ENCODE measurements around the gene RSRP1. TPM values are rescaled to one million over a fixed set of nuclear protein-coding genes. Genes with fewer than 3 reads are reported as not detected.

The RSRP1 gene
- total and polyA plus RNA-seq, 2 of the 13 experiments (the other 11 are each of a cell fraction or from before 2014, with no cell fraction given) = 43.9 to 52.8 TPM

- intact Hi-C loops (cut with micrococcal nuclease; ENCODE audit: unreplicated experiment) = no loop called here
- no peaks in the 10 kb centered on the region for H3K27me3 ChIP-seq (ENCODE audit: control insufficient read depth in 1 of 2, insufficient read depth in 2 of 2, low read length in 2 of 2)
- peaks cover 95% of the 10 kb centered on the region for H3K4me1 ChIP-seq (ENCODE audit: insufficient read depth, low read length)
- no peaks in the 10 kb centered on the region for H4K20me1 ChIP-seq (ENCODE audit: insufficient read depth, low read length)
- CTCF ChIA-PET (ENCODE audit: low intra/inter-chr PET ratio, low total read pairs) = no interaction called here
- no peaks in the 10 kb centered on the region for H3K9me3 ChIP-seq (ENCODE audit: low read length)
- H2AFZ ChIP-seq (ENCODE audit: low read length) = no peak overlapping the region
- POLR2A ChIA-PET = interaction anchor here (1.5 to 5.4 kb wide), 3 partner anchors 9 to 36 kb away, joined by 5 to 48 read pairs (median 10); partner anchors contain the start of gene SYF2
- no TSS peak for BruUV-seq (replicated peaks)
- H3K9ac ChIP-seq (ENCODE audit: insufficient read depth, low read depth, low read length) = no peak overlapping the region
- FAIRE-seq (no peak), DNase-seq (ENCODE audit: low spot score) (no peak), ATAC-seq (no peak; the same call in 2 of the 3 replicates)
- 77% methylated on average over 7 of the region's 7 CpGs for WGBS (ENCODE audit: low lambda C conversion rate)
- H3K36me3 ChIP-seq (replicated peaks in 1 of 2; ENCODE audit: control insufficient read depth in 1 of 2, insufficient read depth in 2 of 2, low read length in 2 of 2) = no peaks in the 10 kb centered on the region
- H3K79me2 ChIP-seq (ENCODE audit: insufficient read depth, low read length) = no peaks in the 10 kb centered on the region
- in situ Hi-C loops (cut with HindIII; ENCODE audit: extremely low pct_ligation_motif_present, low pct_unique_long_range_greater_than_20kb) = no loop called here
- H3K4me3 ChIP-seq (replicated peaks in 1 of 3; ENCODE audit: insufficient read depth in 1 of 3, low read depth in 2 of 3, low read length in 3 of 3) = peak overlapping the region in 2 of 3 experiments; percentile 12 to 49; a peak in 3 of 6 replicates
- peak overlapping the region; percentile 80 for H3K4me2 ChIP-seq (ENCODE audit: low read depth, low read length)
- H3K27ac ChIP-seq (ENCODE audit: extremely low read length, insufficient read depth, low read length) = peak overlapping the region; percentile 56
- no peak for TF ChIP-seq ZFP36L1 (CRISPR knock-in tag; IDR thresholded peaks at IDR 0.05)
- TF ChIP-seq ZNF768 (CRISPR knock-in tag; IDR thresholded peaks at IDR 0.05) = peak; percentile 95
- 0 out of 2 replicates have a peak, but pooled peaks have one; percentile 7 for TF ChIP-seq ZNF430 (CRISPR knock-in tag; IDR thresholded peaks at IDR 0.05)
Measured at GRCh38 chr1:25196830-25197229, 50.4 kb downstream of the RSRP1 start.

- no peaks in the 10 kb centered on the region for H3K9me3 ChIP-seq (ENCODE audit: low read length)
- peaks cover 87% of the 10 kb centered on the region for H3K4me1 ChIP-seq (ENCODE audit: insufficient read depth, low read length)
- no peak overlapping the region for H3K4me2 ChIP-seq (ENCODE audit: low read depth, low read length)
- no peak overlapping the region for H3K4me3 ChIP-seq (replicated peaks in 1 of 3; ENCODE audit: insufficient read depth in 1 of 3, low read depth in 2 of 3, low read length in 3 of 3)
- H2AFZ ChIP-seq (ENCODE audit: low read length) = no peak overlapping the region
- no peak for DNase-seq (ENCODE audit: low spot score)
- H3K27me3 ChIP-seq (ENCODE audit: control insufficient read depth in 1 of 2, insufficient read depth in 2 of 2, low read length in 2 of 2) = no peaks in the 10 kb centered on the region
- H3K27ac ChIP-seq (ENCODE audit: extremely low read length, insufficient read depth, low read length) = no peak overlapping the region
- no peak for ATAC-seq
- no peaks in the 10 kb centered on the region for H3K36me3 ChIP-seq (replicated peaks in 1 of 2; ENCODE audit: control insufficient read depth in 1 of 2, insufficient read depth in 2 of 2, low read length in 2 of 2)
- in situ Hi-C loops (cut with HindIII; ENCODE audit: extremely low pct_ligation_motif_present, low pct_unique_long_range_greater_than_20kb) (no loop called here), intact Hi-C loops (cut with micrococcal nuclease; ENCODE audit: unreplicated experiment) (no loop called here)
- TF ChIP-seq HNRNPL (IDR thresholded peaks at IDR 0.05; ENCODE audit: low read depth, low read length) = peak; percentile 62; the same call in 1 of the 2 replicates
- no peak for TF ChIP-seq MAFG (CRISPR knock-in tag; IDR thresholded peaks at IDR 0.05)
- 79% methylated on average over 5 of the region's 6 CpGs for WGBS (ENCODE audit: low lambda C conversion rate)
- H3K9ac ChIP-seq (ENCODE audit: insufficient read depth, low read depth, low read length) = no peak overlapping the region
- no peaks in the 10 kb centered on the region for H4K20me1 ChIP-seq (ENCODE audit: insufficient read depth, low read length)
- ChIA-PET CTCF (ENCODE audit: low intra/inter-chr PET ratio, low total read pairs) (no interaction called here), POLR2A (interaction anchor here (2.0 to 5.4 kb wide), 2 partner anchors 28 kb away, joined by 13 to 48 read pairs; no protein-coding TSS in a partner anchor)
- H3K79me2 ChIP-seq (ENCODE audit: insufficient read depth, low read length) = no peaks in the 10 kb centered on the region
- no peak for FAIRE-seq
- BruUV-seq (replicated peaks) = no TSS peak
Measured at GRCh38 chr1:25195835-25196234, 51.4 kb downstream of the RSRP1 start.
